ENCODE data around the gene NXPH1.

GRCh38 chr7:8425223-8425622 lies 8.2 kb upstream of the NXPH1 start:
- no peak for TF ChIP-seq CTCF (conservative IDR thresholded peaks at IDR 0.05; ENCODE audit: low read depth in 2 of 2)
- no peak for TF ChIP-seq EZH2 (IDR thresholded peaks at IDR 0.05; ENCODE audit: low read depth, unreplicated experiment)
